ENCODE data around the gene SDSL. TPM values are rescaled to one million over a fixed set of nuclear protein-coding genes. Genes with fewer than 3 reads are reported as not detected.

SDSL gene
- total RNA-seq, 1 experiment from 2014 or later = 0.46 TPM

- Histone ChIP-seq H3K9ac (ENCODE audit: extremely low read depth, insufficient read length, low read length) (no peak overlapping the region), H3K27me3 (ENCODE audit: insufficient read depth, low read length) (no peaks in the 10 kb centered on the region), H2BK12ac (ENCODE audit: insufficient read length, low read depth, low read length) (no peak overlapping the region), H2AFZ (ENCODE audit: low read length) (no peak overlapping the region), H3K27ac (ENCODE audit: insufficient read length, low read depth, low read length) (no peak overlapping the region), H3T11ph (ENCODE audit: low read length) (no peak overlapping the region), H3K79me2 (ENCODE audit: insufficient read depth, low read length) (no peaks in the 10 kb centered on the region), H2BK5ac (ENCODE audit: insufficient read length, low read length) (no peak overlapping the region), H3K23me2 (ENCODE audit: insufficient read length, low read depth, low read length, poor library complexity, severe bottlenecking) (no peaks in the 10 kb centered on the region), H4K5ac (ENCODE audit: insufficient read length, low read depth, low read length) (no peak overlapping the region), H3K4me2 (ENCODE audit: insufficient read depth, insufficient read length, low read length) (no peak overlapping the region), H3K18ac (ENCODE audit: insufficient read length, low read depth, low read length) (no peak overlapping the region), H2BK20ac (ENCODE audit: low read depth, low read length, poor library complexity, severe bottlenecking) (no peak overlapping the region), H3K56ac (ENCODE audit: insufficient read length, low read depth, low read length) (no peak overlapping the region), H4K91ac (ENCODE audit: insufficient read length, low read depth, low read length) (no peak overlapping the region), H4K8ac (replicated peaks; ENCODE audit: insufficient read length, low read depth, low read length) (no peak overlapping the region), H3K9me3 (ENCODE audit: control insufficient read depth, low read depth, low read length) (no peaks in the 10 kb centered on the region), H2BK120ac (ENCODE audit: low read depth, low read length, poor library complexity, severe bottlenecking) (no peak overlapping the region), H4K20me1 (ENCODE audit: control insufficient read depth, insufficient read depth, insufficient read length) (no peaks in the 10 kb centered on the region), H3K14ac (ENCODE audit: insufficient read depth, low read length) (no peak overlapping the region), H2AK5ac (ENCODE audit: insufficient read length, low read length) (no peak overlapping the region), H3K4me1 (ENCODE audit: insufficient read depth, low read length) (no peaks in the 10 kb centered on the region), H3K4ac (ENCODE audit: low read depth, low read length) (no peak overlapping the region), H3K79me1 (ENCODE audit: insufficient read depth, low read depth, low read length, poor library complexity, severe bottlenecking) (no peaks in the 10 kb centered on the region), H3K23ac (ENCODE audit: insufficient read length, low read depth, low read length) (no peak overlapping the region), H2BK15ac (ENCODE audit: low read depth, low read length) (no peak overlapping the region)
- no CpG with 5 or more reads among the region's 3 CpGs for WGBS (ENCODE audit: extremely low coverage, insufficient read length, low lambda C conversion rate)
- Mint-ChIP-seq H3K9me3 (no peaks in the 10 kb centered on the region), H3K4me1 (peaks cover 0 to 3% of the 10 kb centered on the region in 2 experiments; a peak in 2 of 4 replicates), H3K27ac (no peak overlapping the region), H3K36me3 (ENCODE audit: insufficient read depth in 1 of 3, low read depth in 3 of 3) (peaks cover 11 to 35% (median 32%) of the 10 kb centered on the region in 3 experiments; a peak in 6 of 7 replicates), H3K27me3 (ENCODE audit: low read depth) (no peaks in the 10 kb centered on the region), H3K4me3 (no peak overlapping the region)
- no peak for DNase-seq
- no peak for TF ChIP-seq CTCF (conservative IDR thresholded peaks at IDR 0.05)
These were observed 43.9 kb upstream of the SDSL start for GRCh38 chr12:113378291-113378690.
